GM12892 (cell line): ENCODE results near the gene BARHL1.

Experiments used
- POLR2A ChIP-seq: IDR thresholded peaks from 2 replicates; pipeline ENCODE4 v1.6.1; 2011; ENCODE audit warnings: low read depth, low read length, control low read depth
- POLR2AphosphoS5 ChIP-seq: IDR thresholded peaks from 2 replicates; pipeline ENCODE4 v1.6.1; 2011; ENCODE audit warnings: low read depth, low read length, control low read depth

- no peak for TF ChIP-seq POLR2AphosphoS5
- TF ChIP-seq POLR2A, result no peak
These were observed 6.2 kb downstream of the BARHL1 start for GRCh38 chr9:132588501-132589147.
